ENCODE results near the gene CTNNA2. TPM values are rescaled to one million over a fixed set of nuclear protein-coding genes. Genes with fewer than 3 reads are reported as not detected.
"Not testable (repeated sequence)": the region's sequence is repeated elsewhere in the genome, so short reads cannot be mapped to it uniquely, and the experiment has no call there.

The CTNNA2 gene
- total RNA-seq, 1 experiment from 2014 or later: 0.54 TPM

- no peak for ATAC-seq
- DNase-seq (ENCODE audit: low read depth, low spot score): no peak
- CTCF ChIA-PET: no interaction called here
Measured at GRCh38 chr2:80086831-80087230, 574.0 kb downstream of the CTNNA2 start.

DNA sequence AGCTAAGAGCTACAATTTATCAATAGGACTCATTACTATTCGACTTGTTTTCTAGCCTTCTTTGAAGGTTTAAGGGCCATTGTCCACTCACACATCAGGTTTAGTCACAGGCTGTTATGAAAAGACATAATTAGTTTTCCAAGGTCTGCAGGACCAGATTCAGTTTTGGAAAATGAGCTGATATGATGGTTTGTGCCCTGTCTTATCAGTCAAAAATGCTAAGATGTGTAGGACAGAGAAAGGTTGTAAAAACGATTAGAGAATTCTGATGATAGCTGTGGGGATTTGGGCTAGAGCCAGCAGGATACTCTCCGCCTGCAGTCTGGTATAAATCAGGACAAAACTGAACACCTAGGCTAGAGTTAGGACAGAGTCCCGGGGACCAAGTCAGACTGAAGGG lies 578.4 kb downstream of the CTNNA2 start:
- no peak for ATAC-seq
- no TSS peak for BruUV-seq (replicated peaks)
- H3K36me3 ChIP-seq (ENCODE audit: control insufficient read depth, insufficient read depth, low read length): no peaks in the 10 kb centered on the region
- in situ Hi-C loops (cut with HindIII; ENCODE audit: low pct_unique_long_range_greater_than_20kb, low sequenced_read_pairs): no loop called here
- ChIA-PET POLR2A (no interaction called here), CTCF (no interaction called here)
- no peaks in the 10 kb centered on the region for H3K4me1 ChIP-seq (ENCODE audit: control insufficient read depth, insufficient read depth, low read length)
- intact Hi-C loops (cut with micrococcal nuclease; ENCODE audit: unreplicated experiment): no loop called here
- H3K9me3 ChIP-seq (ENCODE audit: control insufficient read depth, insufficient read depth, low read depth, low read length): no peaks in the 10 kb centered on the region
- H3K27ac ChIP-seq (ENCODE audit: low read length): no peak overlapping the region
- DNase-seq (ENCODE audit: low read depth, low spot score): no peak
- TF ChIP-seq TCF7L2 (IDR thresholded peaks at IDR 0.05; ENCODE audit: low read depth, low read length) (no peak), POLR2AphosphoS5 (IDR thresholded peaks at IDR 0.05; ENCODE audit: low read depth, low read length) (no peak), CTCF (IDR thresholded peaks at IDR 0.05) (no peak)
- no peak overlapping the region for H3K4me3 ChIP-seq (ENCODE audit: low read depth in 2 of 2, low read length in 2 of 2)
- H3K27me3 ChIP-seq (ENCODE audit: control insufficient read depth, insufficient read depth, low read length): no peaks in the 10 kb centered on the region

More at GRCh38 chr2:80086831-80087230, 574.0 kb downstream of the CTNNA2 start:
- no TSS peak for BruUV-seq (replicated peaks)
- Histone ChIP-seq H3K36me3 (ENCODE audit: control insufficient read depth, insufficient read depth, low read length) (no peaks in the 10 kb centered on the region), H3K9me3 (ENCODE audit: control insufficient read depth, insufficient read depth, low read depth, low read length) (no peaks in the 10 kb centered on the region), H3K4me3 (ENCODE audit: low read depth in 2 of 2, low read length in 2 of 2) (no peak overlapping the region), H3K27me3 (ENCODE audit: control insufficient read depth, insufficient read depth, low read length) (no peaks in the 10 kb centered on the region), H3K27ac (ENCODE audit: low read length) (no peak overlapping the region), H3K4me1 (ENCODE audit: control insufficient read depth, insufficient read depth, low read length) (no peaks in the 10 kb centered on the region)
- POLR2A ChIA-PET: no interaction called here
- no peak for TF ChIP-seq POLR2AphosphoS5 (IDR thresholded peaks at IDR 0.05; ENCODE audit: low read depth, low read length)
- no peak for TF ChIP-seq TCF7L2 (IDR thresholded peaks at IDR 0.05; ENCODE audit: low read depth, low read length)
- intact Hi-C loops (cut with micrococcal nuclease; ENCODE audit: unreplicated experiment): no loop called here
- in situ Hi-C loops (cut with HindIII; ENCODE audit: low pct_unique_long_range_greater_than_20kb, low sequenced_read_pairs): no loop called here

DNA sequence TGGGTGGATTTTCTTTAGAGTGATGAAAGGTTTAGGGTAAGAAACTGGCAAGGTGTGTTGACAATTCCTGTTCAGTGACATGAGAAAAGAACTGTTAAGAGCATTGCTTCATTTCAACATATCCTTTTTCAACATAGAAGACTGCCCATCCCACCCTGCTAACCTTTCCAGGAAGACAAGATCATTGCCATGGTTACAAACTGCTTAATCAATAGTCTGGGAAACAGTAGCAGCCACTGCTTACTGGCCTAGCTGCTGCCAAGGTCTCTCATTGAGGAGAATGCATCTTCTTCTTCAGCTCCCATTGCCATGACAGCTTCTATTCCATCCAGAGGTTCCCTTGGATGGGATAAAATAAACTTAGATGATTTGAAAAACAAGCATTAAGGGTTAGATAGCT lies 579.6 kb downstream of the CTNNA2 start:
- H3K4me1 ChIP-seq (ENCODE audit: control insufficient read depth, insufficient read depth, low read length): no peaks in the 10 kb centered on the region
- no peak overlapping the region for H3K27ac ChIP-seq (ENCODE audit: low read length)
- no TSS peak for BruUV-seq (replicated peaks)
- H3K27me3 ChIP-seq (ENCODE audit: control insufficient read depth, insufficient read depth, low read length): no peaks in the 10 kb centered on the region
- TF ChIP-seq TCF7L2 (IDR thresholded peaks at IDR 0.05; ENCODE audit: low read depth, low read length) (no peak), REST (IDR thresholded peaks at IDR 0.05; ENCODE audit: insufficient read depth in 1 of 2, low read depth in 2 of 2, low read length in 1 of 2) (no peak), SIN3A (IDR thresholded peaks at IDR 0.05; ENCODE audit: borderline replicate concordance, insufficient read depth, low read depth, low read length) (no peak), CTCF (IDR thresholded peaks at IDR 0.05) (no peak), POLR2AphosphoS5 (IDR thresholded peaks at IDR 0.05; ENCODE audit: low read depth, low read length) (no peak)
- no peaks in the 10 kb centered on the region for H3K9me3 ChIP-seq (ENCODE audit: control insufficient read depth, insufficient read depth, low read depth, low read length)
- ATAC-seq (no peak), DNase-seq (ENCODE audit: low read depth, low spot score) (no peak)
- H3K4me3 ChIP-seq (ENCODE audit: low read depth in 2 of 2, low read length in 2 of 2): no peak overlapping the region
- intact Hi-C loops (cut with micrococcal nuclease; ENCODE audit: unreplicated experiment): no loop called here
- CTCF ChIA-PET: no interaction called here
- H3K36me3 ChIP-seq (ENCODE audit: control insufficient read depth, insufficient read depth, low read length): no peaks in the 10 kb centered on the region
- POLR2A ChIA-PET: no interaction called here
- in situ Hi-C loops (cut with HindIII; ENCODE audit: low pct_unique_long_range_greater_than_20kb, low sequenced_read_pairs): no loop called here

- BruUV-seq (replicated peaks); CTCF ChIA-PET; H3K27ac ChIP-seq (ENCODE audit: low read length); H3K4me3 ChIP-seq (ENCODE audit: low read depth in 2 of 2, low read length in 2 of 2); in situ Hi-C loops (cut with HindIII; ENCODE audit: low pct_unique_long_range_greater_than_20kb, low sequenced_read_pairs); intact Hi-C loops (cut with micrococcal nuclease; ENCODE audit: unreplicated experiment); H3K4me1 ChIP-seq (ENCODE audit: control insufficient read depth, insufficient read depth, low read length); H3K36me3 ChIP-seq (ENCODE audit: control insufficient read depth, insufficient read depth, low read length); DNase-seq (ENCODE audit: low read depth, low spot score); H3K9me3 ChIP-seq (ENCODE audit: control insufficient read depth, insufficient read depth, low read depth, low read length); POLR2A ChIA-PET; H3K27me3 ChIP-seq (ENCODE audit: control insufficient read depth, insufficient read depth, low read length); ATAC-seq: not testable (repeated sequence)
Measured at GRCh38 chr2:80098503-80098902, 585.7 kb downstream of the CTNNA2 start.

Measured in Panc1 (cell line).